Natural killer cell (primary cell): ENCODE data around the gene NANP. TPM values are rescaled to one million over a fixed set of nuclear protein-coding genes. Genes with fewer than 3 reads are reported as not detected.
A peak's percentile ranks its signal among the peaks of the same experiment; 100 is the strongest.

Experiments used
- ATAC-seq, 3 donors: fragments of 150-1000 bp in 2 of 3; fragments of 200-7000 bp in 1 of 3; cut with Tn5 transposase; 1 replicate in 1 of 3; 2 replicates in 2 of 3; pipeline ENCODE4 v1.10.0; 2021; ENCODE audit warnings: mild to moderate bottlenecking in 2 of 3, moderate library complexity in 2 of 3
- DNase-seq, 2 donors: peaks; one replicate each; pipeline versions ENCODE4 v3.0.0 to v3.0.0-alpha.2; 2013 to 2021; ENCODE audit warnings: mixed read lengths in 1 of 2
- H3K27ac ChIP-seq: one replicate; pipeline ENCODE4 v1.5.1; 2013; ENCODE audit warnings: mild to moderate bottlenecking, low read length
- H3K27me3 ChIP-seq: one replicate; pipeline ENCODE4 v1.6.1; 2013; ENCODE audit warnings: low read length; ENCODE audit not compliant: control insufficient read depth, insufficient read depth
- H3K36me3 ChIP-seq: one replicate; pipeline ENCODE4 v1.6.1; 2013; ENCODE audit warnings: low read length; ENCODE audit not compliant: control insufficient read depth, insufficient read depth
- H3K4me1 ChIP-seq: one replicate; pipeline ENCODE4 v1.6.1; 2013; ENCODE audit warnings: low read length; ENCODE audit not compliant: control insufficient read depth, insufficient read depth
- H3K4me3 ChIP-seq: one replicate; pipeline ENCODE4 v1.5.1; 2013; ENCODE audit warnings: low read length
- H3K9me3 ChIP-seq: one replicate; pipeline ENCODE4 v1.6.1; 2013; ENCODE audit warnings: low read length; ENCODE audit not compliant: control insufficient read depth, insufficient read depth
- H3K27ac Mint-ChIP-seq, 2 donors: one replicate each; pipeline ENCODE4 v1.8.0; 2022; ENCODE audit warnings: mild to moderate bottlenecking in 2 of 2, mixed read lengths in 2 of 2, moderate library complexity in 1 of 2
- H3K27me3 Mint-ChIP-seq, 2 donors: one replicate each; pipeline ENCODE4 v1.8.0; 2022; ENCODE audit warnings: low read depth in 2 of 2, mixed read lengths in 2 of 2
- H3K36me3 Mint-ChIP-seq: one replicate; pipeline ENCODE4 v1.8.0; 2022; ENCODE audit warnings: mixed read lengths
- H3K4me1 Mint-ChIP-seq, 2 donors: one replicate each; pipeline ENCODE4 v1.8.0; 2022; ENCODE audit warnings: mixed read lengths in 2 of 2
- H3K4me3 Mint-ChIP-seq: one replicate; pipeline ENCODE4 v1.8.0; 2022; ENCODE audit warnings: mild to moderate bottlenecking, moderate library complexity, mixed read lengths
- H3K9me3 Mint-ChIP-seq, 2 donors: one replicate each; pipeline ENCODE4 v1.8.0; 2022; ENCODE audit warnings: mixed read lengths in 2 of 2
- WGBS: methylation state at CpG from one replicate; pipeline ENCODE4 v1.1.7; 2013; ENCODE audit warnings: missing lambda C conversion rate; ENCODE audit not compliant: insufficient coverage; 5-methylcytosine and 5-hydroxymethylcytosine counted together
- intact Hi-C: fragments of 100-400 bp; cut with micrococcal nuclease; formaldehyde crosslinking; loops from one replicate; pipeline ENCODE4 v1.14.2; 2022
- total RNA-seq, 4 donors: library from RNA; stranded (reverse); fragments of 120-200 nt in 1 of 4; gene quantifications; one replicate each; pipeline versions ENCODE4 v1.2.3 to v1.2.4, GENCODE V29; 2013 to 2022
- TF ChIP-seq, protein P1 (sequence below): fragments of 200-600 bp; IDR thresholded peaks from one replicate; pipeline ENCODE4 v1.8.0; 2022; ENCODE audit warnings: antibody characterized with exemption

The NANP gene
- total RNA-seq, 3 donors from 2014 or later (not counting 1 experiment from before 2014, with no cell fraction given) = 3.1 to 4.0 (median 3.2) TPM

DNA sequence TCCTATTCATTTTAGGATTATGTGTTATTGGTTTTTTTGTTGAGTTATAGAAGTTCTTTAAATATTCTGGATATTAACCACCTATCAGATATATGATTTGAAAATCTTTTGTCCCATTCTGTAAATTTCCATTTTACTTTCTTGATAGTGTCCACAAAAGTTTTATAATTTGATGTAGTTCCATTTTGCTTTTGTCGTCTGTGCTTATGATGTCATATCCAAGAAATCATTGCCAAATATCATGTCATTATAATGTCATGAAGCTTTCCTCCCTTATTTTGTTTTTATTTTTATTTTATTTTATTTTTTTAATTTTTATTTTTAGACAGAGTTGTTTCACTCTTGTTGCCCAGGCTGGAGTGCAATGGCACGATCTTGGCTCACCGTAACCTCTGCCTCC, 21.0 kb upstream of the NANP start:
- no peak for ATAC-seq
- Histone ChIP-seq H3K4me3 (no peak overlapping the region), H3K27ac (no peak overlapping the region), H3K9me3 (no peaks in the 10 kb centered on the region), H3K36me3 (peaks cover 2% of the 10 kb centered on the region), H3K27me3 (no peaks in the 10 kb centered on the region), H3K4me1 (peaks cover 7% of the 10 kb centered on the region)
- no peak for DNase-seq
- Mint-ChIP-seq H3K9me3 (no peaks in the 10 kb centered on the region), H3K27me3 (no peaks in the 10 kb centered on the region), H3K4me3 (no peak overlapping the region), H3K36me3 (no peaks in the 10 kb centered on the region), H3K27ac (no peak overlapping the region), H3K4me1 (peaks cover 9 to 10% of the 10 kb centered on the region in 2 donors)
- 98% methylated on average over 2 of the region's 3 CpGs for WGBS
- intact Hi-C loops = no loop called here
- TF ChIP-seq, protein P1, sequence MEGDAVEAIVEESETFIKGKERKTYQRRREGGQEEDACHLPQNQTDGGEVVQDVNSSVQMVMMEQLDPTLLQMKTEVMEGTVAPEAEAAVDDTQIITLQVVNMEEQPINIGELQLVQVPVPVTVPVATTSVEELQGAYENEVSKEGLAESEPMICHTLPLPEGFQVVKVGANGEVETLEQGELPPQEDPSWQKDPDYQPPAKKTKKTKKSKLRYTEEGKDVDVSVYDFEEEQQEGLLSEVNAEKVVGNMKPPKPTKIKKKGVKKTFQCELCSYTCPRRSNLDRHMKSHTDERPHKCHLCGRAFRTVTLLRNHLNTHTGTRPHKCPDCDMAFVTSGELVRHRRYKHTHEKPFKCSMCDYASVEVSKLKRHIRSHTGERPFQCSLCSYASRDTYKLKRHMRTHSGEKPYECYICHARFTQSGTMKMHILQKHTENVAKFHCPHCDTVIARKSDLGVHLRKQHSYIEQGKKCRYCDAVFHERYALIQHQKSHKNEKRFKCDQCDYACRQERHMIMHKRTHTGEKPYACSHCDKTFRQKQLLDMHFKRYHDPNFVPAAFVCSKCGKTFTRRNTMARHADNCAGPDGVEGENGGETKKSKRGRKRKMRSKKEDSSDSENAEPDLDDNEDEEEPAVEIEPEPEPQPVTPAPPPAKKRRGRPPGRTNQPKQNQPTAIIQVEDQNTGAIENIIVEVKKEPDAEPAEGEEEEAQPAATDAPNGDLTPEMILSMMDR = no peak

DNA sequence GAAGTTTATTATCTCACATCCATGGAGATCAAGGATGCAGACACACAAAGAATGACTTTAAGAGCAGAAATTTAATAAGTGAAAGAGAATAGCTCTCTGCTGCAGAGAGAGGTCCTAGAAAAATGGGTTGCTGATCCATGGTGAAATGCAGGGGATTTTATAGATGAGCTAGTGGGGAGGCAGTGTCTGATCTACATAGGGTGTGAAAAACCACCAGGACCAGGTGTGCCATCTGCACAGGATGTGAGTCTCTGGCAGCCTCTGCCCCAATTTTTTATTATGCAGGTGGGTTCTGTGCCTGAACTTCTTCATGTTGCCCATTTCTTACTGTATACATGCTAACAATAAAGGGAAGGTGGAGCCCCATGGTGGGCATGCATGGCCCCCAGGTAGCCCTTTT, 19.9 kb upstream of the NANP start:
- Histone ChIP-seq H3K4me3 (no peak overlapping the region), H3K27ac (no peak overlapping the region), H3K9me3 (no peaks in the 10 kb centered on the region), H3K27me3 (no peaks in the 10 kb centered on the region), H3K36me3 (peaks cover 2% of the 10 kb centered on the region), H3K4me1 (peaks cover 7% of the 10 kb centered on the region)
- no peak overlapping the region for H3K27ac Mint-ChIP-seq
- no peaks in the 10 kb centered on the region for H3K27me3 Mint-ChIP-seq
- H3K36me3 Mint-ChIP-seq = no peaks in the 10 kb centered on the region
- TF ChIP-seq, protein P1 = no peak
- DNase-seq (peak in 1 of 2 donors; percentile 20), ATAC-seq (peak in 1 of 3 donors; percentile 36)
- H3K4me3 Mint-ChIP-seq = no peak overlapping the region
- H3K4me1 Mint-ChIP-seq = peaks cover 9 to 10% of the 10 kb centered on the region in 2 donors
- intact Hi-C loops = no loop called here
- no peaks in the 10 kb centered on the region for H3K9me3 Mint-ChIP-seq

DNA sequence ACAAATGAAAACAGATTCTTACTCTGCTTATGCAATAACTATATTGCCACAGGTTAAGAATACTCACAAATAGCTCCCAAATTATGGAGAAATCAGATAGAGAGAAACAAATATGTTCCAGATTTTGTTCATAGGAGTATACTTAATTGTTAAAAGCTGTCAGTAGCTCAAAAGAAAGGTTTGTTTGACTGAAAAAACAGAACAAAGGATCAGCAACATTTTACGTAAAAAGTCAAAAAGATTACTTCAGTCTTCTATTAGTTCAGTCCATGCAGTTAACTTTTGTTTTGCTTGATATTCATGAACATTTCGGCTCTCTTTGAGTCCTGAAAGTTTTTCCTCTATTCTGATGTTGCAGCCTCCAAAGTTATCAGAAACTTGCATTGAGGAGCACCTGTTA, 13.4 kb upstream of the NANP start:
- ATAC-seq (no peak), DNase-seq (no peak)
- 100% methylated on average over 2 of the region's 2 CpGs for WGBS
- peaks cover 0 to 5% of the 10 kb centered on the region in 2 donors for H3K9me3 Mint-ChIP-seq
- Histone ChIP-seq H3K4me1 (no peaks in the 10 kb centered on the region), H3K27ac (no peak overlapping the region), H3K36me3 (peaks cover 3% of the 10 kb centered on the region), H3K9me3 (no peaks in the 10 kb centered on the region), H3K4me3 (no peak overlapping the region), H3K27me3 (no peaks in the 10 kb centered on the region)
- H3K4me1 Mint-ChIP-seq = no peaks in the 10 kb centered on the region
- H3K4me3 Mint-ChIP-seq = no peak overlapping the region
- H3K27ac Mint-ChIP-seq = no peak overlapping the region
- intact Hi-C loops = no loop called here
- no peaks in the 10 kb centered on the region for H3K27me3 Mint-ChIP-seq
- TF ChIP-seq, protein P1 = no peak
- peaks cover 5% of the 10 kb centered on the region for H3K36me3 Mint-ChIP-seq
